T-helper 2 cell treated with Interferon-gamma antibody and Interleukin-4, amounts not matched to agents 5 μg/mL and 100 μg/mL, for 36 hours (primary cell): ENCODE measurements around the gene PIP4K2B.
"Not testable (repeated sequence)": the region's sequence is repeated elsewhere in the genome, so short reads cannot be mapped to it uniquely, and the experiment has no call there.

Experiments used
- DNase-seq: peaks from one replicate; pipeline ENCODE4 v3.0.0; 2021; ENCODE audit warnings: low spot score
- H3K27ac Mint-ChIP-seq: one replicate; pipeline ENCODE4 v1.8.0; 2021; ENCODE audit warnings: mild to moderate bottlenecking, mixed read lengths
- H3K27me3 Mint-ChIP-seq: one replicate; pipeline ENCODE4 v1.8.0; 2021; ENCODE audit warnings: low read depth, mixed read lengths
- H3K36me3 Mint-ChIP-seq: one replicate; pipeline ENCODE4 v1.8.0; 2021; ENCODE audit warnings: low read depth, mixed read lengths
- H3K4me1 Mint-ChIP-seq: one replicate; pipeline ENCODE4 v1.8.0; 2021; ENCODE audit warnings: low read depth, mixed read lengths
- H3K4me3 Mint-ChIP-seq: one replicate; pipeline ENCODE4 v1.8.0; 2022; ENCODE audit warnings: mild to moderate bottlenecking, moderate library complexity, mixed read lengths
- H3K9me3 Mint-ChIP-seq: one replicate; pipeline ENCODE4 v1.8.0; 2021; ENCODE audit warnings: mixed read lengths

The PIP4K2B gene

DNA sequence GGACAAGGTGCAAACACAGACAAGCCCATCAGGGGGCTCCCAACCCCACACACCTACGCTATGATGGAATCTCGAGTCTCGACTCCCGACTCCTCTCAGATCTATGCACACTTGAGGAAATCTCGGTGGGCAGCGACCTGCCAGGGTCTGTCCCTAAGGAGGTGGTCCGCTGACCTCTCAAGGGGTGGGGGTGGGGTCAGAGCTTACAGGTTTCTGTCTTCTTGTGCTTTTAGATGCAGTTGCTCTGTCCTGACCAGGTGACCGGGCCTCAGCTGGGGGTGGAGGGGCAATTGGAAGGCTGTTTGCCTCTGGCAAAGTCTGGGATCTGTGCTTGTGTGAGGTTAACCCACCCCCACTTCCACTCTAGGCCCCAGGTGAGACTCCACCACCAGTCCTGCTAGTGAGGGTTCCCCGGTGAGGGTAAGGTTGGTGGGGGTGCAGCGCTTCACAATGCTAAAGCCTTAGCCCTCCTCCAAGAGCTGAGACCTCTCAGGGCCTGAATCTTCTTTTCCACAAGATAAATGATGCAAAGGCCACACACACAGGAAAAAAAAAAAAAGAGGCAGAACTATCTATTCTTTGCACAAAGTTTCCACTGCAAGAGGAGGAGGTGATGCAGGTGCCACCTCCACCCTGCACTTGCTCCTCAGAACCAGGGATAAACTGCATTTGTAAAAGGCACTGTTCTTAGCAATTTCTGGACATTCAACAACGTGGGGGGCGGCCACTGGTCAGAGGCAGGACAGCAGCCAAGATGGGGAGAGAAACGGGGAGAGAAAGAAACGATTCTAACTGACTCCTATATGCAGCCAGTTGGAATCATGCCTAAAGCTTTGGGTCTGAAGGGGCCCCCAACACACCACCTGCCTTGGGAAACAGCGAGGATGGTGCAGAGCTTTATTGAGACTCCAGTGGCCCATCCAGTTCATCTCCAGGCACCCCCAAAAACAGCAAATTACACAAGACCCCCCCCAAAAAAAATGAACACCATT is 65.1 kb downstream of the PIP4K2B start:
- Mint-ChIP-seq H3K9me3 (no peaks in the 10 kb centered on the region), H3K27me3 (no peaks in the 10 kb centered on the region), H3K4me1 (peaks cover 32% of the 10 kb centered on the region), H3K36me3 (peaks cover 18% of the 10 kb centered on the region), H3K27ac (no peak overlapping the region), H3K4me3 (no peak overlapping the region)
- DNase-seq: no peak

DNA sequence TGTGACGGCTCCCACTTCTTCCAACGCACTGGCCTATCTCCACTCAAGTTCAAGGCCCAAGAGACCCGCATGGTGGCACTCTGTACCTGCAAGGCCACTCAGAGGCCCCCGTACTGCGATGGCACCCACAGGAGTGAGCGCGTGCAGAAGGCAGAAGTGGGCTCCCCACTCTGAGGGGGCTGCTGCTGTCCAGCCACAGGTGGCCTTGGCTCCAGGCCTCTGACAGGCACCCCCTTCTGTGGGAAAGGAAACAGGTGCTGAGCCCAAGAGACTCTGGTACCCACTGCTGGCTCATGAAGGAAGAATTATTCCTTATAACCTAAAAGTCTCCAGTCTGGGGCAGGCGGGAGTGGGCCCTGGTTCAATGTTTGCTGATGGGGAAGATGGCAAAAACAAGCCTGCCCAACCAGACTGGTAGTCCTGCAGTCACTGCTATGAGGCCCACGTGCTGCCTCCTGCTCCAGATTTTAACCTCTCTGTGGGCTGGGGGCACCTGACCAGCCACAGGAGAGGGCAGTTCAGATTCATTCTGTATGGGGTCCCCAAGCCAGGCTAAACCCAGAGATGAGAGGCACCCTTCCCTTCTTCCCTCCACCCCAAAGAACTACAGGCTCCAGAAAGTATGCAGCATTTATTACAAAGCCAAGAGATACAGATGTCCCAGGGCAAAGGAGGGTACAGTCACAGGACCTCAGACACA is 65.9 kb downstream of the PIP4K2B start:
- H3K27ac Mint-ChIP-seq: no peak overlapping the region
- DNase-seq: no peak
- H3K4me3 Mint-ChIP-seq: no peak overlapping the region
- no peaks in the 10 kb centered on the region for H3K27me3 Mint-ChIP-seq
- peaks cover 19% of the 10 kb centered on the region for H3K36me3 Mint-ChIP-seq
- H3K9me3 Mint-ChIP-seq: no peaks in the 10 kb centered on the region
- peaks cover 40% of the 10 kb centered on the region for H3K4me1 Mint-ChIP-seq

DNA sequence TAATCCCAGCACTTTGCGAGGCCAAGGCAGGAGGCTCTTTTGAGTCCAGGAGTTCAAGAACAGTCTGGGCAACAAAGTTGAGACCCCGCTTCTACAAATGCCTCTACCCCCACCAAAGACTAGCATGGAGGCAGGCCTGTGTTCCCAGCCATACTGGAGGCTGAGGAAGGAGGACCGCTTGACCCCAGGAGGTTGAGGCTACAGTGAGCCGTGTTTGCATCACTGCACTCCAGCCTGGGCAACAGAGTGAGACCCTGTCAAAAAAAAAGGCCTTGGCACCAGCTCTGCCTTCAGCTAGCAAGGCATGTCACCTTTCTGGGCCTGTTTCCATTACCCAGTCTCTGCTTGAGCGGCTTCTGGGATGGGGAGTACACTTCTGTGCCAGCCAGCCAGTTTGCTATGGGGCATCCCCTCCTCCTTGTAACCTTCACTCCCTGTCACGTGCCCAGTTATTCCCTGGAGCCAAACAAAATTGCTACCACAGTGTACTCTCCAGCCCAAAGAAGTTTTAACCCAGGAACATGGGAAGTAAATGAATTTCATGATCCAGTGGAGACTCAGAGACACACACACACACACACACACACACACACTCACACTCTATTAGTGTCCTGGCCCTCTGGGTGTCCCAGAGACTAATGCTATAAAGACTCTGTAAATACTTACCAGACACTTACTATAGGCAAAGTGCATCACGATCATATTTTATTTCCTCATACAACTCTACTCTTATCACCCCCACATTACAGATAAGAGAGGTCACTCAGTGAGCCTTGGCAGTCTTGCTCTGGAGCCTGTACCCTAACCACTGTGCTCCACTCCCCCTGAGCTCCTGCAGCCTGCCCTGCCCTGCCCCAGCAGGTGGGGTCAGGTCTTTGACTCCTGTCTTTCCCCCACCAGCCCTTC is 66.7 kb downstream of the PIP4K2B start:
- Mint-ChIP-seq H3K9me3 (no peaks in the 10 kb centered on the region), H3K27ac (peak overlapping the region; percentile 70), H3K27me3 (no peaks in the 10 kb centered on the region), H3K4me1 (peaks cover 46% of the 10 kb centered on the region), H3K4me3 (peak overlapping the region; percentile 96), H3K36me3 (peaks cover 26% of the 10 kb centered on the region)
- no peak for DNase-seq

DNA sequence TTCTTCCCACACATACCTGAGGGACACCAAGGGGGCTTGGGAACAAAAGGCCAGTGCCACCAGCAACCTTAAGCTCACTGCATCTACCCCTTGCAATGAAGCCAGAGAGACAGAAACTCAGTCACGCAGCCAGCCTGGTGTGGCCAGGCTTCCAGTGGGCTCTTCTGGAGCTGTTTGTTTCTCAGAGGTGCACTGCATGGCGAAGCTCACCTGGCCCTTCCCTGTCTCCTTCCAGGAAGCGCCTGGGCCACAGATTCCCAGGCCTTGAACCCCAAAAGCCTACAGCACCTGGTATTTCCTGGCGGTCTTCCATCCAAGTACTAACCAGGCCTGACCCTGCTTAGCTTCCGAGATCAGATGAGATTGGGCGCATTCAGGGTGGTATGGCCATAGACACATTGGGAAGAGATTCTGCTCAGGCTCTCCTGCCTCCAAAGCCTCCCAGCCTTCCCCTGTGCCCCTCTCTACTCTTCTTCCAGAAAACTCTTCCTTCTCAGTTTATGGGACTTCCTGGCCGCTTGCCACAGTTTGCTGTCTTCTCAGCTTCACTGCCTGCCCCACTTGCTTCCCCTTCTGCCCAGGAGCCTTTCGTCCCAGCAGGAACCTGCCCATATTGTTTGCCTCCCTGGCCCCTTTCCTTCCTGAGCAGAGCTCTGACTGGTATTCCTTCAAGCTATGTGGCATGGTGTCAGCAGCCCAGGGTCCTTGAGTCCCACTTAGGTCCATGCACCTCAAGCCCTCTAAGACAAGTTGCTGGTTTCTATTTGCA is 67.6 kb downstream of the PIP4K2B start:
- H3K27ac Mint-ChIP-seq: peak overlapping the region; percentile 70

DNA sequence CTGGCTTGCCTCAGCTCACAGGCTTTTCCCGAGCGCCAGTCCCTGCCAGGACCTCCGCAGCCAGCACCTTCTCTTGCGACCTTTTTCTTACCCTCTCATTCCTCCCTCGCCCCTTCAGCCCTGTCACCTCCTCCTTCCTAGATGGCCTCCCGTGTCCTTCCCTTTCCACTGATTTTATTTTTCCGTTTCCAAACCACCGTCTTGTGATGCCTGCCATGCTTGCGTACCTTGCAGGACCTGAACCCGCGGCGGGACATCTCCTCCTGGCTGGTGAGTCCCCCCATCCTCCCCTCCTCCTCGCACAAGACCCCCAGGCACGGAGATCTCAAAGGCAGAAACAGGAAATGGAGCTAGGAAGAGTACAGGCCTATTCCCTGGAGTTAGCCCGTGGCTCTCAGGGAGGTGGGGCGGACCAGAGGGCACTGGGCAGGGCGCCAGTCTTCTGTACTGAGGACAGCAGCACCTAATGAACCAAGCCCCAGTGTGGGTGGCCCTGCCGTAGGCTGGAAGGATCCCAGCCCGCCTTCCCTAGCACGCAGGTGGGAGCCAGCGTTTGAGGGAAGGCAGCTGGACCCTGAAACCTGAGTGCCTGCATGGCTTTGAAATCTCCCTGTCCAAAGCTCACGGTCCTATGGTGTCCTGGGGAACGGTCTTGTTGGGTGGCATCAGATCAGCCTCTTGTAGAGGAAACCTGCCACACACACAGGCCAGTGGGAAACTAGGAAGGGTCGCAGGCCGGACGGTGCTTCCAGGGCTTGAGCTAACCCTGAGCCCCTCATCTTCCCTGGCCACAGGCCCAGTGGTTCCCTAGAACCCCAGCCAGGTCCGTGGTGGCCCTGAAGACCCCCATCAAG is 68.6 kb downstream of the PIP4K2B start:
- H3K4me3 Mint-ChIP-seq: peak overlapping the region; percentile 96
- peaks cover 56% of the 10 kb centered on the region for H3K4me1 Mint-ChIP-seq
- H3K9me3 Mint-ChIP-seq: no peaks in the 10 kb centered on the region
- H3K27ac Mint-ChIP-seq: peak overlapping the region; percentile 95
- H3K27me3 Mint-ChIP-seq: no peaks in the 10 kb centered on the region
- peaks cover 26% of the 10 kb centered on the region for H3K36me3 Mint-ChIP-seq
- DNase-seq: no peak

More for the DNA sequence above, 67.6 kb downstream of the PIP4K2B start:
- H3K4me1 Mint-ChIP-seq: peaks cover 52% of the 10 kb centered on the region
- DNase-seq: no peak
- peaks cover 26% of the 10 kb centered on the region for H3K36me3 Mint-ChIP-seq
- H3K4me3 Mint-ChIP-seq: peak overlapping the region; percentile 96
- H3K27me3 Mint-ChIP-seq: no peaks in the 10 kb centered on the region
- H3K9me3 Mint-ChIP-seq: no peaks in the 10 kb centered on the region

DNA sequence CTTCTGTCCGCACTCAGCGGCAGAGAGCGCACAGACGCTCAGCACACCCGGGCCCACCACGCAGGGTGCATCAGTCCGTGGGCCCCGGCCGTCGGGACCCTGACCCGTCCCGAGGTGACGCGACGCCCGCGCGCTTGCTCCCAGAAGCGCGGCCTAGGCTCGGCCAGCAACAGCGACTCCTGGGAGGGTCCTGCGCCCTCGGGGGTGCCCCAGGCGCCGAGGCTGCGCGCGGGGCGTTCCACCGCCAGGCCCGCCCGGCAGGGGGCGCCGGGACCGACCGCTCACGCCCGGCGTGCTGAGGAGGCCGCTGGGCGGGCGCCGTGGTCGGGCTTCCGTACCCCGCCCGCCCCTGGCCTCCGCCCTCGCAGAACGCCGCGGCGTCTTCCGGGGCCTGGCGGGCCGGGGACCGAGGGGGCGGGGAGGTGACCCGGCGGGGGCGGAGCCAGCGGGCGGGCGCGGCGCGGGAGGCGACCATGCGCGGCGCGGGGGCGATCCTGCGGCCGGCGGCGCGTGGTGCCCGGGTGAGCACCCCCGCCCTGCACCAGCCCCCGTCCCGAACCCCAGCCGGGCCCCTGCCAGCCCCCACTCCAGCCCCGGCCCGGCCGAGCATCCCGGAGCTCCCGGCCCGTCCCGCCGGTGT is 69.3 kb downstream of the PIP4K2B start, which contains the start of gene CISD3:
CISD3 (plus strand) TSS at position 456 of the 640 bp plus-strand sequence; CDS start at position 474, 18 bp downstream.
- peak within 1 kb of the TSS; percentile 95 for H3K27ac Mint-ChIP-seq
- peak within 1 kb of the TSS; percentile 96 for H3K4me3 Mint-ChIP-seq
- no peaks in the 10 kb centered on the region for H3K9me3 Mint-ChIP-seq
- no peaks in the 10 kb centered on the region for H3K27me3 Mint-ChIP-seq
- H3K4me1 Mint-ChIP-seq: peaks cover 56% of the 10 kb centered on the region
- DNase-seq: peak; percentile 88
- H3K36me3 Mint-ChIP-seq: peaks cover 30% of the 10 kb centered on the region

DNA sequence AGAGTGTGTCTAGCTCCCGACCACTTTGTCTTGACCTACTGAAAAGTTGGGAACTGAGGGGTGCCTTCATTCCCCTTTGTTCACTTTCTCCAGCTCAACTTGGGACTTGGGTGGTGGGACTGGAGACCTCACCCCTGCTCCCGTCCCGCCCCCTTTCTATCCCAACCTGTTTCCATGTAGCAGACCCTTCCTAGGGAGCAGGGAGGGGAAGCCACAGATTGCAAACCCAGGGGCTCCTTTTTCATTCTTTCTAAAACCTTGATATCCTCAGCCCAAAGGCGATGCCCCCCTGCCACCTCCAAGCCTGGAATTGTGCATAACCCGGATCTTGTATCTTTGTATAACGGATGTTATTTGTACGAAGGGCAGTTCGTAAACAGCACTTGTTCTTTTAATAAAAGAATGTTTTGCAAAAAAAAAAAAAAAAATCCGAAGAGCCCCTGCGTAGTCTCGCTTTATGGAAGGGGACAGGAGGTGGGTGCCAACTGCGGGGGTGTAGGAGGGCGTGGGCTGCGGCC is 69.9 kb downstream of the PIP4K2B start:
- Mint-ChIP-seq H3K9me3 (no peaks in the 10 kb centered on the region), H3K27ac (peak overlapping the region; percentile 76), H3K4me1 (peaks cover 55% of the 10 kb centered on the region), H3K4me3 (peak overlapping the region; percentile 82), H3K27me3 (no peaks in the 10 kb centered on the region), H3K36me3 (peaks cover 29% of the 10 kb centered on the region)
- no peak for DNase-seq

DNA sequence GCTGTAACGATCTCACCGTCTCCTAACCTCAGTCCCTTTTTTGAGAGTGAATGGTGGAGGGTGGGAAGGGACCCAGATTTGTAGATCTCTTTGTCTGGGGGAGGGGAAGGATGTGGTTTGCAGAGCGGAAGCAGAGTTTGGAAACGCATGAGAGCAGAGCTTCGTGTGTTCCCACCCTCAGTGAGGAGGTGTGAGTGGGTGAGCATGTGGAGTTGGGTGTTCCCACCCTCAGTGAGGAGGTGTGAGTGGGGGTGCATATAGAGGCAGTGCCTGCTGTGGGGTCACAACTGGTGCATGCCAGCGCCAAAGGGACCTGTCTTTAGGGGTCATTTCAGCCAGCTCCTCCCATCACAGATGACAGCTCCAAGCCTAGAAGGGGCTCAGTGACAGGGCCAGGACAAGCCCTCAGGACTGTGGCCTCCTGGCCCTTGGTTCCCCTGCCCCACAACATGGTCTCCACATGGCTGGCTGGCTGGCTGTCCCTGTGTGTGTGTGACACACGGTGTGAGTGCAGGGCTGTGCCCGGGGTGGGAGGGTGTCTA is 71.0 kb downstream of the PIP4K2B start:
- peak overlapping the region; percentile 82 for H3K4me3 Mint-ChIP-seq
- peaks cover 47% of the 10 kb centered on the region for H3K4me1 Mint-ChIP-seq
- peak; percentile 66 for DNase-seq
- no peaks in the 10 kb centered on the region for H3K9me3 Mint-ChIP-seq
- peaks cover 26% of the 10 kb centered on the region for H3K36me3 Mint-ChIP-seq
- H3K27me3 Mint-ChIP-seq: no peaks in the 10 kb centered on the region
- peak overlapping the region; percentile 85 for H3K27ac Mint-ChIP-seq

DNA sequence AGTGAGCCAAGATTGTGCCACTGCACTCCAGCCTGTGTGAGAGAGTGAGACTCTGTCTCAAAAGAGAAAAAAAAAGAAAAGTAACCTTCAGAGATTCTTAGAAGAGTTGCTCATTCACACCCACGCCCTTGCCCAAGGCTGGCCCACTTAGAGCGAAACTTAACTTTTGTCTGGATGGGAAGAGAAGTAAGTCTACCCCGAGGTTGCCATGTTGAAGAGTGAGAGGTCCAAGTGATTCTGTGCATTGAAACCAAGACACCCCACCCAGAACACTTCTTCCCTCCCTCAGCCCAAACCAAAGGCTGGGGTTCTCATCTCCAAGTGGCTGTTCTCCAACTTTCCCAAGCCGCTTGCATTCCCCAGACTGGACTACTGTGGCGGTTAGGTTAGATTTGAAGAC is 71.6 kb downstream of the PIP4K2B start:
- Mint-ChIP-seq H3K4me1 (peaks cover 49% of the 10 kb centered on the region), H3K27ac (peak overlapping the region; percentile 85), H3K27me3 (no peaks in the 10 kb centered on the region), H3K4me3 (peak overlapping the region; percentile 82), H3K36me3 (peaks cover 30% of the 10 kb centered on the region), H3K9me3 (no peaks in the 10 kb centered on the region)
- DNase-seq: peak; percentile 85

DNA sequence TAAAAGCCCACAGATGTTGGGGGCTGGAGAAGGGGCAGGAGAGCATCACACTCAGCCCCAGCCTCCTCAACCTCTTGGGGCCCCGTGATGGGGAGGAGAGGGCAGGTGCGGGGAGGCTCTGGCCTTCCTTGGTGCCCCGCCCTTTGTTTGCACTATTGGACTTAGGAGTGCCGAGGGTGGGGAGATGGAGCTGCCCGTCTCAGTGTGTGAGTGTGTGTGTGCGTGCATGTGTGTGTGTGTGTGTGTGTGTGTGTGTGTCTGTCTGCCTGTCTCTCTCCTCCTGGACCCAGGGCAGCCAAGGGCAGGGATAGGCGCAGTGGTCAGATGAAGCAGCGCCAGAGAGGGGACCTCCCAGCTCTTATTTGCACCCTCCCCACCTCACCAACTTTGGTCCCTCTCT is 73.2 kb downstream of the PIP4K2B start:
- DNase-seq, H3K27me3 Mint-ChIP-seq, H3K9me3 Mint-ChIP-seq, H3K4me3 Mint-ChIP-seq: not testable (repeated sequence)
- Mint-ChIP-seq H3K27ac (peak overlapping the region; percentile 55), H3K4me1 (peaks cover 39% of the 10 kb centered on the region), H3K36me3 (peaks cover 34% of the 10 kb centered on the region)

DNA sequence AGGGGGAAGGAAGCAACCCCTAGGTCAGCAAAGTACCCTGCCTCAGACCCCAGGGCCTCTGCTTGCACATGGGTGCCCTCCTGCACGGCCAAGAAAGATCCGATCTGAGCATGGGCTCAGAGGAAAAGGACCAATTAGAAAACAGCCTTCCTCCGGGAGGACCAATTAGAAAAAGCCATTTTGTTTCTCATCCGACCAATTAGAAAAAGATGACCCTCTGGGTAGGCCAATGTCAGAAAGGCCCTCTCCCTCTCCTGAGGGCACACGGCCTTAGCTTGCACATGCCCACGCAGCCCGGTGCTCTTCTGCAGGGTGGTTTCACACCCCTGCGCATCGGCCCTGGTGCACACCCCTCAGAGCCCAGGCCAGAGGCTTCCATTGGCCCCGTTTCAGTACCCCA is 74.3 kb downstream of the PIP4K2B start:
- Mint-ChIP-seq H3K27me3 (no peaks in the 10 kb centered on the region), H3K9me3 (no peaks in the 10 kb centered on the region), H3K4me1 (peaks cover 36% of the 10 kb centered on the region), H3K36me3 (peaks cover 36% of the 10 kb centered on the region), H3K4me3 (no peak overlapping the region), H3K27ac (no peak overlapping the region)
- DNase-seq: no peak
